NCI-H510A (cell line): ENCODE measurements around the gene LTBP1.

ENCODE experiments used
- DNase-seq: peaks from one replicate; lab custom pipeline; 2025; lab: John Stamatoyannopoulos, UW

Gene LTBP1

GRCh38 chr2:33202641-33203522 lies 256.1 kb downstream of the LTBP1 start:
- no peak for DNase-seq

- DNase-seq = no peak
Observed at GRCh38 chr2:33204945-33205344, 258.2 kb downstream of the LTBP1 start.

DNA sequence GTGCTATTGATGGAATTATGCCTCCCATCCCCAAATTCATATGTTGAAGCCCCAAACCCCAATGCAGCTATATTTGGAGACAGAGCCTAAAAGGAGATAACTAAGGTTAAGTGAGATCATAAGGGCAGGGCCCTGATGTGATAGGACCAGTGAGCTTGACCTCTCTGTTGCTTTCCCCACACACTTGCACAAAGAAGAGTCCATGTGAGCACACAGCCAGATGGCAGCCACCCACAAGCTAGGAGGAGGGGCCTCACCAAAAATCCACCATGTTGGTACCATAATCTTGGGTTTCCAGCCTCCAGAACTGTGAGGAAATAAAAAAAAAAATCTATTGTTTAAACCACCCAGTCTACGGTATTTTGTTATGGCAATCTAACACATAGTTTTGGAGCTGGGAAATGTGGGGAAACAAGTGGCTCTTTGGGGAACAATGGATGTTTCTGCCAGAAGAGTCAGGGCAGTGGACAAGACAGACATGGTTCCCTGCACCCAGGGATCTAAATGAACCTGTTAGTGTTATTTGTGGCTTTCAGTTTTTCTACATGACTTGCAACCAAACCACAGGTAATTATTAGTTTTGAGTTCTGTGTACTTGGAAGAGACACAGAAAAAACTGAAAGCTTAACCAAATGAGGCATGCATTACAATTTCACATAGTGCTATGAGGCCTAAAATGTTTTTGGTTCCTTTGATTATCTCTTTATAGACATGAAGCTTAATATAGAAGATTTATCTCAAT lies 259.1 kb downstream of the LTBP1 start:
- DNase-seq = no peak

DNA sequence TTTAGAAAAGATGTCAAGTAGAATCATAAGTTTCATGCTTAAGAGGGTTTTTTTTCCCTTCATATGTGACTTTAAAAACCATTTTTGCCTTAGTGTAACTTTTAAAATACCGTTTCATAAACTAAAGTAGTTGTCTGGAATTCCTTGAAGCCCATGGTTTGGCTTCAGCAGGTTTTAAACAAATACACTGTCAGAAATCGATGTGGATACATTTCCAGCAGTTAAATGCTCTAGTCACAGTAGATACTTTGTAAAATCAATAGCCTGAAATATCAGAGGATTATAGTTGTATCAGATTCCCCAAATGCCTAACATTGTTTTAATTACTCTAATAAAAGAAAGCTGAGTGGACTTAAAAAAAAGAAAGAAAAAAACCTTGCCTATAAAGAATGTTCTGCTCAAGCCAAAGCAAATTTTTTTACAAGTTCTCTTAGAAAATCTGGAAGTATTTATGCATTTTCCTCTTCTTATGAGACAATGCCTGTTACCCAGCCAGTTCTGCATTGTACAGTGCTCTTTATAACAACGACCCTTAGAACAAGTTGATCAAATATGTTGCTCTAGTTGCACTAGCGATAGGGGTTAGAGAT lies 260.5 kb downstream of the LTBP1 start:
- no peak for DNase-seq

DNA sequence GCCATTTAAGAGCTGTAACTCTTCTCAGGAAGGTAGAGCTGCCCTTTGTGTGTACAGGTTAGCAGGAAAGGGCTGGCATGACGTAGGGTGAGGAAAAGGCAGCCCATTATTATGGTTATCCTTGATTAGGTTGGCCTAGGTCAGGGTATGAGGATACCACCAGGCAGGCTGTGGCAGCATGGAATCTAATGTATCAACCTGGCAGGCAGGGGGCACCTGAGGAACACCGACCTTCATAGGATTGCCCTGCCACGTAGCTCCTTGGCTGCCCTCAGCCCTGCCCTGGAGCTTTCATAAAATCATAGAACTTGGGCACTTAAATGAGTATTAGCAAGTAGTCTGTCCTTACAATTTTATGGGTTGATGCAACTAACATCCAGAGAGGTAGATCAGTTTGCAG lies 261.6 kb downstream of the LTBP1 start:
- no peak for DNase-seq

- DNase-seq = no peak
Observed at GRCh38 chr2:33209976-33210375, 263.2 kb downstream of the LTBP1 start.

DNA sequence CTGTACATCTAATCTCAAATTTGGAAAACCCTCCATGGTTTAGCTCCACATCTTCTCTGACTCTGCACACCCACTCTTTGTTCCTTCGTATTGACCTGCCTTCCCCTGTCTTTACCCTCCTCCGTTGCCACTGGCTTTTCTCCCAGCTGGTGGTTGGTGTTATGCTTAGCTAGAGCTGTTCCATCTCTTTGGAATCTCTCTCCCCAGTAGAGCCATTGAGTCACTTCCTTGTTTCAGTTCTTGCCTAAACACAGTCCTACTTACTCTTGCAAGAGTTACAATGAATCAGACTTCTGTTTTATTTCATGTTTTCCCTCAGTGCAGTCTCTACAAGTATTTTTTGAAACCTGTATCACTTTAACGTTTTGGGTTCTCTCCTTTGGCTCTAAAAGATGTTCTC lies 263.9 kb downstream of the LTBP1 start:
- DNase-seq = no peak

- no peak for DNase-seq
Observed at GRCh38 chr2:33212151-33212550, 265.4 kb downstream of the LTBP1 start.

DNA sequence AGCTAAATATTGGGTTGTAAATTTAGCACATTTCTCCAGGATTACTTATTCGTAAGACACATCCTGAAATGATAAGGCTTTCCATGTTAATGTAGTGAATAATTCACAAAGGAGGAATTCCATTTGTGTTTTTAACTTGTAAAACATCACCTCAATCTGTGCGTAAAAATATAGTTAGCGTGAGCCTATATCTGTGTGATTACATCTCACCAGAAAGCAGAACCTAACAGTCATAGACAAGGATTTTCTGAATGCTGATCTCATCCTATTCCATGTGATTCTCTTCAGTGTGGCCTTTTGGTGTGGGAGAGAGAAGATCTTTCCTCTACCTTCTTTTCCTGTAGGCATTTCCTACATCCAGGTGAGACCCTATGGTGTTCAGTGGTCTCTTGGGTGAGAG lies 266.5 kb downstream of the LTBP1 start:
- DNase-seq = no peak

DNA sequence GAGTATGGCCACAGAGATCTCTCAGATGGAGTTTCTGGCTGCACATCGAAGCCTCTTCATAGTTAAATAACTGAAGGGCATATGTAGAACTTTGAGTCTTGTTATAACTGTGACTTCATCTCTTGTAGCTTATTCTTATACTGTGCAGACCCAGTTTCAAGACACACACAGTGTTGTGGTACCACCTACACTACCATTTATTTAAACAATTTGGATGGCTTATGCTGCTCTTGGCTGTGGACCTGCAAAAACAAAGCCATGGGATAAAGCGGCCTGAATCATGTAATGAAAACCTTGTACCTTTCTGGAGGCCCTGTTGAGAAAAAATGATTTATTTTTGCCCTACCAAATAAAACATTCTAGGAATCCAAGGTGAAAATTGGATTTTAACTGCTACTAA lies 266.9 kb downstream of the LTBP1 start:
- DNase-seq = no peak

GRCh38 chr2:33214436-33214835 lies 267.7 kb downstream of the LTBP1 start:
- no peak for DNase-seq

- no peak for DNase-seq
Observed at GRCh38 chr2:33214857-33215256, 268.1 kb downstream of the LTBP1 start.

GRCh38 chr2:33215299-33215698 lies 268.5 kb downstream of the LTBP1 start:
- DNase-seq = no peak

DNA sequence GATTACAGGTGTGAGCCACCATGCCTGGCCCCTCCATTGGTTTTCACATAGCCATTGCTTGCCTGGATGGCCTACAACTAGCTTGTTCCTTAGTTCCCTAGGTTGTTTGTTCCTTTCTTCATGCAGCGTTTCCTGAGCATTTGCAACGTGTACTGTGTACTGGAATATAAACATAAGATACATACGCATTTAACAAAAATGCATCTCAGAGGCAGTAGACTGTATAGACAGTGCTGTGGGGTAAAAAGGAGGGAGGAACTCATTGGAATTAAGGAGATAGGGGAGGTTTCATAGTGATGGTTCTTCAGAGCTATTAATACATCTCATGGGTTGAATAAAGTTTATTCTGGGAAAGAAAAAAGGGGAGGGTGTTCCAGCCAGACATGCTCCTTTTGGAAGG lies 269.2 kb downstream of the LTBP1 start:
- no peak for DNase-seq

- DNase-seq = no peak
Observed at GRCh38 chr2:33216508-33217182, 269.9 kb downstream of the LTBP1 start.

DNA sequence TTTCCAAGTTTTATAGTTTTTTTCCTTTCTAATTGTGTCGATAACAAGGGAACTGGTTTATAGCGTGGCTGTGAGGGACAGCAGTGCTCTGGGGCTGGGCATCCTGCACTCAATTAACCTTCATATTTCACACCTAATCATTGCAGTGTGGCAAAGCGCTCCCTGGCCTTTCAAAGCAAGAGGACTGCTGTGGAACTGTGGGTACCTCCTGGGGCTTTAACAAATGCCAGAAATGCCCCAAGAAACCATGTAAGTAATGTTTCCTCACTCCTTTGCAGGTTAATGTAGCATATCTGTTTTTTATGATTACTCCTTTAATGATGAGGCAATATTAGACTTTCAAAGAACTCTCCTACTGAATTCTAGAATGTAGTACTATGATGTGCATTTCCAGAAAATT lies 270.7 kb downstream of the LTBP1 start:
- no peak for DNase-seq

DNA sequence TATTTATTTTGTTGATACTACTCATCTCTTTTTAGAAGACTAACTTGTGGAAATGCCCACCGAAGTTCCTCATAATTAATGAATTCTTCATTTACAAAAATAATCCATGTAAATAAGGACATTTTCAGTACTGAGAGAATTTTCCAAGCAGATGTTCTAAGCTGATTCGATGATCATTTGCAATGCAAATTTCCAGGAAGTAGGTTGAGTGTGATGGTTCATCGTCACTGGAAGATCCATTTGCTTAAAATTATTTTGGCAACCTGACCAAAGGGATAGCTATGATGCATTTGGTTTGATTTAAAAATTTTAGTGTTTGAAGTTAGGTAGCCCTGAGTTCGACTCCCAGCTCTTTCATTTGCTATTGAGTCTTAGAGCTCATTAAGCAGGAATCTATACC lies 272.4 kb downstream of the LTBP1 start:
- DNase-seq = no peak

- no peak for DNase-seq
Observed at GRCh38 chr2:33219850-33220275, 273.1 kb downstream of the LTBP1 start.

GRCh38 chr2:33220533-33220932 lies 273.8 kb downstream of the LTBP1 start:
- DNase-seq = no peak

DNA sequence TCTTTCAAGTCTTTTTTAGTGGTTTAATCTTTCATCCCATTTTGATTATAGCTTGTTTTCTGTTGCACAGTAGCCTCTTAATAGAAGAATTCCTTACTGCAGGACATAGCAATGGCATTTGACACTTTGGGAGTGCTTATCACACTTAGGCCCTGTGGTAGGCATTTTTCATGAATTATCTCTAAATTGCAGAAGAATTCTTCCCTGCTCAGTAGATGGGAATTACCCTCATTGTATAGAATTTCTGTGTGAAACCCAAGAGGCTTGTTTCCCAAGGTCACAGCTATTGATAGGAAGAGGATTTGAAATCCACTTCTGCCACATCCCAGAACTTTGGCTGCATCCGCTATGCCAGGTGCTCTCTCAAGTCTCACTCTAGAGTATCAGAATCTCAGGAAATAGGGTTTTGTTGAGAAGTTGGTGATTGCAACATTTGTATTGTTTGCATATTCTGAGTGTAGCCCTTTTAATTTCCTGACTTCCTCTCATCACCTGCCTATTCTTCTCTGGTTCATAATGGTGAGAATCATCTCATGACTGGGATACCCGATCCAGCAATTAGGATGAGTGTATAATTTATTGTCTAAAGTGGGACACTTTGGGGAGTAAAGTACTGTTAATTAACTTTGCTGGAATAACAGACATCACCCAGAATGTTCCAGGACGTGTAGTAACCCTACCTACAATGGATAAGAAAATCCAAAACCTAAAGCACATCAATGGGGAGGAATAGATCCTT lies 274.5 kb downstream of the LTBP1 start:
- DNase-seq = no peak

DNA sequence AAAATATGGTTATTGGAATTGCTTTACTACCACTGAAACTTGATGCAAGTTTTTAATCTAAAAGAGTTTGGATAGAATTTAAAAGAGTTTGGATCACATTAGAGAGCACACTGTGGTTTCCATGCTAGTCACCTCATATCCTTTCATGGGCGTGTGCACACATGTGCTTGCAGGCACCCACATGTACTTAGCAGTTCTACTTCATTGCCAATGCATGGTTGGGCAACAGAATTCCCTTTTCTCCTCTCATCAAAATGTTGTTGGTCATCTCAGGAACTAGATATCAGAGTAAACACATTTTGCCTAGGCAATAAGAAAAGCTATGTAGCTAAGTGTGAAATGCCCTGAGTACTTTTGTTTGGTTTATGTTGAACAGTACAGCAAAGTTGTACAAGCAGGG lies 275.6 kb downstream of the LTBP1 start:
- no peak for DNase-seq

DNA sequence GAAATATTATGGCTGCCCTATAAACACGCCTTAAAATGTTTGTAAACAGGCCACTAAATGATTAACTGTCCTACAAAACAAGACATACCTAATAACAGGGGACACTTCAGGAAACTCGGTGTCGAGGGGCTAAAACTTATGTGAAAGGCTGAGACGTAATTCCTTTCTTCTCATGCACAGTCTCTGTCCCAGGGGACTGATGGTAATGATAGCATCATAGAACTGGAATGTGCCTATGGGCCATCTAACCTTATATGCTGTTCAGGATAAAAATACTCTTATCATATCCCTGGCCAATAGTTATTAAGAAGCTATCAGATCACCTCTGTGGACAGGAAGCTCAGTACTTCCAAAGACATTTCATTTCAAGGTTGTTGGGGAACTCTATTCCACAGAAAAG lies 277.1 kb downstream of the LTBP1 start:
- no peak for DNase-seq
